SH-SY5Y (cell line): ENCODE measurements around the gene FST.

Experiments
- GATA2 ChIP-seq: IDR thresholded peaks from 2 replicates; pipeline ENCODE4 v1.6.1; 2011; ENCODE audit warnings: mild to moderate bottlenecking, low read depth, low read length
- GATA3 ChIP-seq: IDR thresholded peaks from 2 replicates; pipeline ENCODE4 v1.6.1; 2011; ENCODE audit warnings: low read depth, mild to moderate bottlenecking, low read length, moderate library complexity

GRCh38 chr5:53481159-53481886 lies 894 bp downstream of the FST start:
- TF ChIP-seq GATA3 = no peak
- TF ChIP-seq GATA2 = no peak
